Colonic mucosa (tissue), 4 donors: ENCODE results near the gene PIEZO1. TPM values are rescaled to one million over a fixed set of nuclear protein-coding genes. Genes with fewer than 3 reads are reported as not detected.
A peak's percentile ranks its signal among the peaks of the same experiment; 100 is the strongest.

Experiments
- DNase-seq: peaks from one replicate; pipeline ENCODE4 v3.0.0-alpha.2; 2020
- H3K27ac ChIP-seq: fragments of 200-600 bp; one replicate; pipeline ENCODE4 v1.8.0; 2021
- H3K27me3 ChIP-seq: fragments of 200-600 bp; one replicate; pipeline ENCODE4 v1.8.0; 2021
- H3K36me3 ChIP-seq: fragments of 200-600 bp; one replicate; pipeline ENCODE4 v1.8.0; 2021
- H3K4me1 ChIP-seq: fragments of 200-600 bp; one replicate; pipeline ENCODE4 v1.8.0; 2021; ENCODE audit warnings: mild to moderate bottlenecking
- H3K4me3 ChIP-seq: fragments of 200-600 bp; one replicate; pipeline ENCODE4 v1.8.0; 2021
- H3K9ac ChIP-seq, 2 donors: one replicate each; pipeline ENCODE4 v1.7.0; 2013; ENCODE audit warnings: control low read depth in 2 of 2, low read depth in 2 of 2, low read length in 2 of 2
- H3K9me3 ChIP-seq: fragments of 200-600 bp; one replicate; pipeline ENCODE4 v1.8.0; 2021
- intact Hi-C: fragments of 100-400 bp; cut with DNase I; formaldehyde crosslinking; loops from one replicate; pipeline ENCODE4 v1.14.1; 2022
- total RNA-seq, 2 donors: library from RNA; stranded (reverse); fragmentation: NEBNext Ultra II Directional in 1 of 2; extraction: Animal tissue kit (Norgen Biotek cat#: 25700) in 1 of 2; gene quantifications; one replicate each; pipeline ENCODE4 v1.2.1, GENCODE V29; 2021
- TF ChIP-seq, protein P1 (sequence below): fragments of 200-600 bp; IDR thresholded peaks from one replicate; pipeline ENCODE4 v1.8.0; 2022; ENCODE audit warnings: antibody characterized with exemption, mild to moderate bottlenecking
- donor health status: healthy.
- donor health status: DM: no; HTN: no; CAD: no.
- donor health status: DM: no; HTN: no; CAD: no.

PIEZO1 gene
- total RNA-seq, 2 donors from 2014 or later = 104 to 118 TPM

DNA sequence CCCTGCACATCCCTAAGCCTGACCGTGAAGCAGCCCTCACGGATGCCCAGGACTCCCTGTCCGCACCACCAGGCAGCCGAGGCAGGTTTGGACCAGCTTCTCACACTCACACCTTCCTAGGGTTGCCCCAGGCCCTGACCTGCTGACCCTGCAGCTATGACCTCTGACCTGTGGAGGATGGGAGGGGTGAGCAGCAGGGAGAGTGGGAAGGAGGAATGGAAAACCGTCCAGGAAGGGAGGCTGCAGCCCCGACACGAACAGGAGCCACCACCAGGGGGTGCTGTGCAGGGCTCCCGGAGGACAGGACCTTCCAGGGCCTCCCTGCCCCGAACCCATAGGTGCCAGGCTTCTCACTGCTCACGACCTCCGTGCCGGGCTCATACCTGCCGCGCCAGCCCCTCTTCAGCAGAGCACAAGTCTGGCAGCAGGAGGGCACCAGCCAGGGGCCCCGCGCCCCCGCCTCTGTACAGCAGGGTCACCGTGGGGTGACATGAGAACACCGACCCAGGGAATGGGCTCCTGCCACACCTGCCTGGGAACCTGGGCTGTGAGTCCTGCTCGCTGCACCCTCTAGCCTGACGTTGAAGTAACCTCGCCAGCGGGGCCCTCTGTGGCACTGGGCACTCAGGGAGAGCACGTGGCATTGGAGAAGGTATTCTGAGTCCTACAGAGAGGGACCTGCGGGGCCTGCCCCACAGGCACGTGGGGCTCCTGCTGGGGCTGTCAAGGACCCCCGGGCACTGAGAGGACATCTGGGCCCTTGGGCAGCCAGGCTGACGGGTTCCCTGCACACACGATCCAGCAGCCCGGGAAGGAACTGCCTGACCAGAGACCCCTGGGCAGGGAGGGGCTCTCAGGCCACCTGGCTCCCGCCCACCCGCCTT is 41.1 kb downstream of the PIEZO1 start:
- intact Hi-C loops = loop anchor here (10.0 kb wide), 1 partner anchor 421 kb away; no protein-coding TSS in a partner anchor
- Histone ChIP-seq H3K4me1 (peaks cover 9% of the 10 kb centered on the region), H3K9me3 (no peaks in the 10 kb centered on the region), H3K27me3 (no peaks in the 10 kb centered on the region), H3K9ac (peak overlapping the region; percentile 36 to 43), H3K36me3 (no peaks in the 10 kb centered on the region), H3K27ac (no peak overlapping the region), H3K4me3 (no peak overlapping the region)
- peak; percentile 88 for DNase-seq
- TF ChIP-seq, protein P1, sequence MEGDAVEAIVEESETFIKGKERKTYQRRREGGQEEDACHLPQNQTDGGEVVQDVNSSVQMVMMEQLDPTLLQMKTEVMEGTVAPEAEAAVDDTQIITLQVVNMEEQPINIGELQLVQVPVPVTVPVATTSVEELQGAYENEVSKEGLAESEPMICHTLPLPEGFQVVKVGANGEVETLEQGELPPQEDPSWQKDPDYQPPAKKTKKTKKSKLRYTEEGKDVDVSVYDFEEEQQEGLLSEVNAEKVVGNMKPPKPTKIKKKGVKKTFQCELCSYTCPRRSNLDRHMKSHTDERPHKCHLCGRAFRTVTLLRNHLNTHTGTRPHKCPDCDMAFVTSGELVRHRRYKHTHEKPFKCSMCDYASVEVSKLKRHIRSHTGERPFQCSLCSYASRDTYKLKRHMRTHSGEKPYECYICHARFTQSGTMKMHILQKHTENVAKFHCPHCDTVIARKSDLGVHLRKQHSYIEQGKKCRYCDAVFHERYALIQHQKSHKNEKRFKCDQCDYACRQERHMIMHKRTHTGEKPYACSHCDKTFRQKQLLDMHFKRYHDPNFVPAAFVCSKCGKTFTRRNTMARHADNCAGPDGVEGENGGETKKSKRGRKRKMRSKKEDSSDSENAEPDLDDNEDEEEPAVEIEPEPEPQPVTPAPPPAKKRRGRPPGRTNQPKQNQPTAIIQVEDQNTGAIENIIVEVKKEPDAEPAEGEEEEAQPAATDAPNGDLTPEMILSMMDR = peak; percentile 93

DNA sequence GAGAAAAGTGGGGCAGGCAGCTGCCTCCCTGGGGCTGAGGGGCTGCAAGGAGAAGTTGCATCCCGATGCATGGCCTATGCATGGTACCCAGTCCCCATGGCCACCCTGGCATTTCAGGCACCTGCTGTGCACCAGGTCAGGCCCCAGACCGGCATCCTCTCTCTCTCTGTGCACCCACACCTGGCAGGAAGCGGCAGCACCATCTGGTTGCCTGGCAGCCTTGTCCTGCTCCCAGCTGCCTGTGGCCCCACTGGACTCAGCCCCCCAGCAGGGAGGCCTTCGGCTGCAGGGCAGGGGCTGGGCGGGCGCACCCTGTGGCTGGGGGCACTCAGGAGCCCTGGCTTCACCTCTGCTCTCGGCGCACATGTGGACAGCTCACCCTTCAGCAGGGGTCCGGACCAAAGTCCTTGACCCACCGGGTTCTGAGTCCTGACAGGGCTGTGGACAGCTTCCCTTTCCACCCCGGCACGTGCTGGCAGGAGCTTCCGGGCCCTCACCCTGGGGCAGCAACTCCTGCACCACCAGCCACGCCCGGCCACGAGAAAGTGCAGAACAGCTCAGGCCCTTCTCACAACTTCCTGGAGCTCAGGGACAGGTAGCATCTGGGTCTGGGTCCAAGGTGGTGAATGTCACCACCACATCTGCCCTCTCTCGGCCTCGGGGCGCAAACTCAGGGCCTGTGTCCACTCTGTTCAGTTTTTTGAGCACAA is 42.0 kb downstream of the PIEZO1 start:
- Histone ChIP-seq H3K4me1 (peaks cover 9% of the 10 kb centered on the region), H3K27me3 (no peaks in the 10 kb centered on the region), H3K4me3 (no peak overlapping the region), H3K9ac (peak overlapping the region in 1 of 2 donors; percentile 36), H3K27ac (no peak overlapping the region), H3K9me3 (no peaks in the 10 kb centered on the region), H3K36me3 (no peaks in the 10 kb centered on the region)
- intact Hi-C loops = loop anchor here (10.0 kb wide), 1 partner anchor 422 kb away; no protein-coding TSS in a partner anchor
- DNase-seq = no peak
- TF ChIP-seq, protein P1 = no peak

DNA sequence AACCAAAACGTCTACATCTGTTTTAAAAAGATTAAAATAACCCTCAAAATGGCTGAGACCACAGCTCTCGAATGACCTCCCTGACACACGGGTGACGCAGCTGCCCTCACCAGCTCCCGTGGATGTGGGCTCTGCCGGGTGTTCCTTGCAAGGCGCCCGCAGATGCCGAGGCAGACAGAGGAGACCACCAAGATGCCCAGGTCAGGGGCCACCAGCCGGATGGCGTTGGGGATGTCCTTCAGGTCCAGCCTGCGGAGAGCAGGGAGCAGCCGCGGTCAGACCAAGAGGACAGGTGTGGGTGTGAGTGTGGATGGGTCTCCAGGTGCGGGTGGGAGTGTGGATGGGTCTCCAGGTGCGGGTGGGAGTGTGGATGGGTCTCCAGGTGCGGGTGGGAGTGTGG is 43.7 kb downstream of the PIEZO1 start:
- H3K4me1 ChIP-seq = peaks cover 9% of the 10 kb centered on the region
- no peak overlapping the region for H3K27ac ChIP-seq
- no peaks in the 10 kb centered on the region for H3K9me3 ChIP-seq
- H3K36me3 ChIP-seq = no peaks in the 10 kb centered on the region
- intact Hi-C loops = loop anchor here (10.0 kb wide), 1 partner anchor 423 kb away; no protein-coding TSS in a partner anchor
- TF ChIP-seq, protein P1 = no peak
- no peaks in the 10 kb centered on the region for H3K27me3 ChIP-seq
- no peak for DNase-seq
- H3K9ac ChIP-seq = no peak overlapping the region
- H3K4me3 ChIP-seq = no peak overlapping the region

DNA sequence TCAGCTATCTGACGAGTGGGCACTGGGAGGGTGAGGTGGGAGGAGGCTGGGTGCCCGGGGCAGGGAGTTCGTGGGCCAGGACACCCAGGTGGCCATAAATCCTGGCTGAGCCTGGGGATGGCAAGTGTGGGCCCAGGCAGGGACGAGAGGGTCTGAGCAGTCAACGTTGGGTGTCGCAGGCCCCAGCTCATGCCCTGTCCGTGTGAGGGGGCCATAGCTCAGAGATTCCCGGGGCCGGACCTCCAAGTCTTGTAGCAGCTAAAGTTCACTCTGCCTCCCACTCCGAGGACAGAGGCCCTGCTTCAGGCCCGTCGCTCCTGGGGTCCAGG is 44.3 kb downstream of the PIEZO1 start:
- H3K36me3 ChIP-seq = no peaks in the 10 kb centered on the region
- intact Hi-C loops = loop anchor here (10.0 kb wide), 1 partner anchor 424 kb away; no protein-coding TSS in a partner anchor
- TF ChIP-seq, protein P1 = no peak
- DNase-seq = no peak
- H3K4me1 ChIP-seq = peaks cover 9% of the 10 kb centered on the region
- H3K27me3 ChIP-seq = no peaks in the 10 kb centered on the region
- no peak overlapping the region for H3K9ac ChIP-seq
- no peak overlapping the region for H3K4me3 ChIP-seq
- no peaks in the 10 kb centered on the region for H3K9me3 ChIP-seq
- H3K27ac ChIP-seq = no peak overlapping the region

DNA sequence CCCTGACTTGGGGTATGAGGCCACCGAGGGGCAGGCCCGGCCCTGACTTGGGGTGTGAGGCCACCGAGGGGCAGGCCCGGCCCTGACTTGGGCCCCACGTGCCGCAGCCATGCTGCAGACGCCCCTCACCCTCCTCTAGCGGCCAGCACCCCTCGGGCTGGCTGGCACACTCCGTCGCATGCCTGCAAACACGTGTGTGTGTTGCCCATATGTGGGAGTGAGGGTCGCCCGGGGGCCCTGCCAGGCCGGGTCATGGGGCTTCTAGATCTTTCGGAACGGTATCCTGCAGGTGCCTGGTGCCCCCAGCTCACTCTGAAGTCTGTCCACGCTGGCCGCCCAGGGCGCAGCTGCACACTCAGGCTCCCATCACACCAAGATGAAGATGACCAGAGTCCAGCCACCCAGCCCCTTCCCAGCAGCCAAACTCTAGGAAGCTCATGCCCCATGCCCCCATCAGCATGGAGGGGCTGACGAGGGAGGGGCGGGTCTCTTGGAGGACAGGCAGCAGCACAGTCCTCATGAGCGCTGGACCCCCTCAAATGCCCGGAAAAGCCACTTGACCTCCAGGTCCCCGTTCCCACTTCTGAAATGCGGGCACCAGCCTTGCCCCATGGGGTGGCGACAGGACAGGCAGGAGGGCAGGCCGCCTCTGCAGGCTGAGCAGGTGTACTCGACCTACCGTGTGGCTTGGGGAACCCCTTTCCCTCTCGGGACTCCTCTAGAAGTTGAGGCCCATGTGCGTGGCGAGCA is 44.9 kb downstream of the PIEZO1 start:
- intact Hi-C loops = loop anchor here (2.0 to 10.0 kb wide), 2 partner anchors 45 to 425 kb away; partner anchors contain the start of gene PIEZO1
- Histone ChIP-seq H3K4me3 (no peak overlapping the region), H3K9ac (no peak overlapping the region), H3K4me1 (peaks cover 9% of the 10 kb centered on the region), H3K27ac (no peak overlapping the region), H3K27me3 (no peaks in the 10 kb centered on the region), H3K9me3 (no peaks in the 10 kb centered on the region), H3K36me3 (no peaks in the 10 kb centered on the region)
- no peak for DNase-seq
- TF ChIP-seq, protein P1 = no peak
